ENCODE data around the gene MITF.

MITF gene

GRCh38 chr3:69828817-69829216 lies 89.6 kb downstream of the MITF start:
- Mint-ChIP-seq H3K36me3 (ENCODE audit: insufficient read depth) (no peaks in the 10 kb centered on the region), H3K27ac (no peak overlapping the region), H3K27me3 (no peaks in the 10 kb centered on the region), H3K4me3 (no peak overlapping the region), H3K9me3 (peaks cover 5 to 7% of the 10 kb centered on the region in 2 donors), H3K4me1 (ENCODE audit: low read depth in 2 of 2) (no peaks in the 10 kb centered on the region)
- no peak for ATAC-seq (replicated peaks)
- DNase-seq: no peak

GRCh38 chr3:69830147-69830546 lies 90.9 kb downstream of the MITF start:
- Mint-ChIP-seq H3K27ac (no peak overlapping the region), H3K36me3 (ENCODE audit: insufficient read depth) (no peaks in the 10 kb centered on the region), H3K4me3 (no peak overlapping the region), H3K9me3 (peaks cover 8 to 14% of the 10 kb centered on the region in 2 donors), H3K27me3 (no peaks in the 10 kb centered on the region), H3K4me1 (ENCODE audit: low read depth in 2 of 2) (no peaks in the 10 kb centered on the region)
- no peak for DNase-seq
- ATAC-seq (replicated peaks): no peak

- Mint-ChIP-seq H3K36me3 (ENCODE audit: insufficient read depth) (no peaks in the 10 kb centered on the region), H3K27me3 (no peaks in the 10 kb centered on the region), H3K4me3 (no peak overlapping the region), H3K9me3 (peaks cover 8 to 13% of the 10 kb centered on the region in 2 donors), H3K27ac (no peak overlapping the region), H3K4me1 (ENCODE audit: low read depth in 2 of 2) (no peaks in the 10 kb centered on the region)
- DNase-seq (no peak), ATAC-seq (replicated peaks) (no peak)
Measured at GRCh38 chr3:69831737-69832136, 92.5 kb downstream of the MITF start.

- no peaks in the 10 kb centered on the region for H3K27me3 Mint-ChIP-seq
- DNase-seq (no peak), ATAC-seq (replicated peaks) (no peak)
- no peaks in the 10 kb centered on the region for H3K36me3 Mint-ChIP-seq (ENCODE audit: insufficient read depth)
- no peaks in the 10 kb centered on the region for H3K4me1 Mint-ChIP-seq (ENCODE audit: low read depth in 2 of 2)
- H3K27ac Mint-ChIP-seq: no peak overlapping the region
- peaks cover 4 to 8% of the 10 kb centered on the region in 2 donors for H3K9me3 Mint-ChIP-seq
- H3K4me3 Mint-ChIP-seq: no peak overlapping the region
Measured at GRCh38 chr3:69833591-69833990, 94.3 kb downstream of the MITF start.

GRCh38 chr3:69838217-69838616 lies 99.0 kb downstream of the MITF start:
- Mint-ChIP-seq H3K27me3 (no peaks in the 10 kb centered on the region), H3K4me3 (no peak overlapping the region), H3K36me3 (ENCODE audit: insufficient read depth) (no peaks in the 10 kb centered on the region), H3K4me1 (ENCODE audit: low read depth in 2 of 2) (no peaks in the 10 kb centered on the region), H3K9me3 (peaks cover 8 to 11% of the 10 kb centered on the region in 2 donors), H3K27ac (no peak overlapping the region)
- ATAC-seq (replicated peaks) (no peak), DNase-seq (no peak)

GRCh38 chr3:69838696-69839515 lies 99.6 kb downstream of the MITF start:
- Mint-ChIP-seq H3K4me3 (no peak overlapping the region), H3K4me1 (ENCODE audit: low read depth in 2 of 2) (no peaks in the 10 kb centered on the region), H3K27ac (peak overlapping the region in 1 of 2 donors; percentile 46), H3K9me3 (peaks cover 11% of the 10 kb centered on the region in 2 donors), H3K27me3 (no peaks in the 10 kb centered on the region), H3K36me3 (ENCODE audit: insufficient read depth) (no peaks in the 10 kb centered on the region)
- ATAC-seq (replicated peaks): no peak
- no peak for DNase-seq

- peaks cover 13 to 14% of the 10 kb centered on the region in 2 donors for H3K9me3 Mint-ChIP-seq
- H3K4me3 Mint-ChIP-seq: no peak overlapping the region
- no peak overlapping the region for H3K27ac Mint-ChIP-seq
- no peak for DNase-seq
- H3K4me1 Mint-ChIP-seq (ENCODE audit: low read depth in 2 of 2): no peaks in the 10 kb centered on the region
- no peaks in the 10 kb centered on the region for H3K36me3 Mint-ChIP-seq (ENCODE audit: insufficient read depth)
- ATAC-seq (replicated peaks): no peak
- H3K27me3 Mint-ChIP-seq: no peaks in the 10 kb centered on the region
Measured at GRCh38 chr3:69842351-69842750, 103.1 kb downstream of the MITF start.

GRCh38 chr3:69842789-69843188 lies 103.5 kb downstream of the MITF start:
- Mint-ChIP-seq H3K36me3 (ENCODE audit: insufficient read depth) (no peaks in the 10 kb centered on the region), H3K27ac (no peak overlapping the region), H3K27me3 (no peaks in the 10 kb centered on the region), H3K9me3 (peaks cover 13 to 14% of the 10 kb centered on the region in 2 donors), H3K4me1 (ENCODE audit: low read depth in 2 of 2) (no peaks in the 10 kb centered on the region), H3K4me3 (no peak overlapping the region)
- no peak for ATAC-seq (replicated peaks)
- no peak for DNase-seq

- no peak overlapping the region for H3K27ac Mint-ChIP-seq
- H3K9me3 Mint-ChIP-seq: peaks cover 12 to 13% of the 10 kb centered on the region in 2 donors
- no peaks in the 10 kb centered on the region for H3K4me1 Mint-ChIP-seq (ENCODE audit: low read depth in 2 of 2)
- H3K36me3 Mint-ChIP-seq (ENCODE audit: insufficient read depth): no peaks in the 10 kb centered on the region
- no peaks in the 10 kb centered on the region for H3K27me3 Mint-ChIP-seq
- DNase-seq: no peak
- H3K4me3 Mint-ChIP-seq: no peak overlapping the region
- no peak for ATAC-seq (replicated peaks)
Measured at GRCh38 chr3:69844706-69845105, 105.4 kb downstream of the MITF start.

GRCh38 chr3:69847303-69847702 lies 108.0 kb downstream of the MITF start:
- no peak overlapping the region for H3K27ac Mint-ChIP-seq
- DNase-seq: no peak
- peaks cover 7 to 19% of the 10 kb centered on the region in 2 donors for H3K9me3 Mint-ChIP-seq
- H3K4me3 Mint-ChIP-seq: no peak overlapping the region
- H3K4me1 Mint-ChIP-seq (ENCODE audit: low read depth in 2 of 2): no peaks in the 10 kb centered on the region
- no peaks in the 10 kb centered on the region for H3K27me3 Mint-ChIP-seq
- ATAC-seq (replicated peaks): no peak
- H3K36me3 Mint-ChIP-seq (ENCODE audit: insufficient read depth): no peaks in the 10 kb centered on the region

GRCh38 chr3:69848113-69848512 lies 108.8 kb downstream of the MITF start:
- Mint-ChIP-seq H3K27ac (no peak overlapping the region), H3K36me3 (ENCODE audit: insufficient read depth) (no peaks in the 10 kb centered on the region), H3K4me3 (no peak overlapping the region), H3K9me3 (peaks cover 5 to 19% of the 10 kb centered on the region in 2 donors), H3K4me1 (ENCODE audit: low read depth in 2 of 2) (no peaks in the 10 kb centered on the region), H3K27me3 (no peaks in the 10 kb centered on the region)
- ATAC-seq (replicated peaks): no peak
- DNase-seq: no peak

- H3K4me1 Mint-ChIP-seq (ENCODE audit: low read depth in 2 of 2): no peaks in the 10 kb centered on the region
- no peaks in the 10 kb centered on the region for H3K27me3 Mint-ChIP-seq
- H3K9me3 Mint-ChIP-seq: peaks cover 2 to 9% of the 10 kb centered on the region in 2 donors
- H3K4me3 Mint-ChIP-seq: no peak overlapping the region
- no peaks in the 10 kb centered on the region for H3K36me3 Mint-ChIP-seq (ENCODE audit: insufficient read depth)
- ATAC-seq (replicated peaks): no peak
- no peak overlapping the region for H3K27ac Mint-ChIP-seq
- no peak for DNase-seq
Measured at GRCh38 chr3:69850849-69851248, 111.6 kb downstream of the MITF start.

GRCh38 chr3:69853027-69853426 lies 113.8 kb downstream of the MITF start:
- ATAC-seq (replicated peaks) (no peak), DNase-seq (no peak)
- Mint-ChIP-seq H3K4me3 (no peak overlapping the region), H3K9me3 (peaks cover 0 to 6% of the 10 kb centered on the region in 2 donors), H3K36me3 (ENCODE audit: insufficient read depth) (no peaks in the 10 kb centered on the region), H3K4me1 (ENCODE audit: low read depth in 2 of 2) (no peaks in the 10 kb centered on the region), H3K27ac (no peak overlapping the region), H3K27me3 (no peaks in the 10 kb centered on the region)

GRCh38 chr3:69855436-69856162 lies 116.3 kb downstream of the MITF start:
- no peaks in the 10 kb centered on the region for H3K27me3 Mint-ChIP-seq
- DNase-seq (no peak), ATAC-seq (replicated peaks) (no peak)
- no peaks in the 10 kb centered on the region for H3K4me1 Mint-ChIP-seq (ENCODE audit: low read depth in 2 of 2)
- H3K9me3 Mint-ChIP-seq: peaks cover 0 to 6% of the 10 kb centered on the region in 2 donors
- no peaks in the 10 kb centered on the region for H3K36me3 Mint-ChIP-seq (ENCODE audit: insufficient read depth)
- no peak overlapping the region for H3K27ac Mint-ChIP-seq
- no peak overlapping the region for H3K4me3 Mint-ChIP-seq

Measured in effector memory CD8-positive, alpha-beta T cell (primary cell).